ENCODE results near the gene GPBAR1.

GRCh38 chr2:218280260-218280870 is 19.6 kb downstream of the GPBAR1 start:
- TF ChIP-seq, protein P1, sequence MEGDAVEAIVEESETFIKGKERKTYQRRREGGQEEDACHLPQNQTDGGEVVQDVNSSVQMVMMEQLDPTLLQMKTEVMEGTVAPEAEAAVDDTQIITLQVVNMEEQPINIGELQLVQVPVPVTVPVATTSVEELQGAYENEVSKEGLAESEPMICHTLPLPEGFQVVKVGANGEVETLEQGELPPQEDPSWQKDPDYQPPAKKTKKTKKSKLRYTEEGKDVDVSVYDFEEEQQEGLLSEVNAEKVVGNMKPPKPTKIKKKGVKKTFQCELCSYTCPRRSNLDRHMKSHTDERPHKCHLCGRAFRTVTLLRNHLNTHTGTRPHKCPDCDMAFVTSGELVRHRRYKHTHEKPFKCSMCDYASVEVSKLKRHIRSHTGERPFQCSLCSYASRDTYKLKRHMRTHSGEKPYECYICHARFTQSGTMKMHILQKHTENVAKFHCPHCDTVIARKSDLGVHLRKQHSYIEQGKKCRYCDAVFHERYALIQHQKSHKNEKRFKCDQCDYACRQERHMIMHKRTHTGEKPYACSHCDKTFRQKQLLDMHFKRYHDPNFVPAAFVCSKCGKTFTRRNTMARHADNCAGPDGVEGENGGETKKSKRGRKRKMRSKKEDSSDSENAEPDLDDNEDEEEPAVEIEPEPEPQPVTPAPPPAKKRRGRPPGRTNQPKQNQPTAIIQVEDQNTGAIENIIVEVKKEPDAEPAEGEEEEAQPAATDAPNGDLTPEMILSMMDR (IDR thresholded peaks at IDR 0.05) = no peak
- no peak for TF ChIP-seq POLR2A (IDR thresholded peaks at IDR 0.05)

Data from testis (tissue), 2 donors.